H1 (cell line): Measurements from ENCODE around the gene THYN1.

Experiments used
- ASH2L ChIP-seq: fragments of 200-600, 300-600 bp; sonication (generic); IDR thresholded peaks from one replicate; pipeline ENCODE4 v1.7.1; 2017; ENCODE audit warnings: low read length
- ATF3 ChIP-seq: IDR thresholded peaks from 2 replicates; pipeline ENCODE4 v1.6.1; 2011; ENCODE audit warnings: low read depth, mild to moderate bottlenecking, low read length; ENCODE audit not compliant: insufficient read depth
- CEBPB ChIP-seq: IDR thresholded peaks from 2 replicates; pipeline ENCODE4 v1.6.1; 2012; ENCODE audit warnings: low read depth, low read length
- CHD1 ChIP-seq: IDR thresholded peaks from 2 replicates; pipeline ENCODE4 v1.6.1; 2012; ENCODE audit warnings: low read depth, low read length, improper control_type of control experiment
- EZH2 ChIP-seq: fragments of 200-600 bp; sonication (generic); IDR thresholded peaks from 2 replicates; pipeline ENCODE4 v1.7.1; 2012; ENCODE audit warnings: low read depth, mild to moderate bottlenecking, moderate library complexity, low read length, inconsistent platforms; ENCODE audit not compliant: severe bottlenecking
- PHF8 ChIP-seq: fragments of 200-600 bp; sonication (generic); conservative IDR thresholded peaks from 2 replicates; pipeline ENCODE4 v1.7.1; 2012; ENCODE audit warnings: low read depth, mild to moderate bottlenecking, inconsistent platforms, low read length, moderate library complexity
- SIX5 ChIP-seq: IDR thresholded peaks from 2 replicates; pipeline ENCODE4 v1.6.1; 2011; ENCODE audit warnings: mild to moderate bottlenecking, low read depth, low read length
- SP4 ChIP-seq: IDR thresholded peaks from 2 replicates; pipeline ENCODE4 v1.6.1; 2012; ENCODE audit warnings: low read length, inconsistent platforms
- TF ChIP-seq, protein P1 (sequence below), 3 experiments: IDR thresholded peaks; 1 replicate in 2 of 3; 2 replicates in 1 of 3; pipeline versions ENCODE4 v1.5.1 to v1.6.1; 2011; ENCODE audit warnings: low read length in 3 of 3, mild to moderate bottlenecking in 3 of 3, inconsistent platforms in 2 of 3, low read depth in 1 of 3, moderate library complexity in 1 of 3; ENCODE audit not compliant: insufficient read depth in 1 of 3; ENCODE audit errors: control extremely low read depth in 1 of 3
- TF ChIP-seq, protein P2 (sequence below): IDR thresholded peaks from 2 replicates; pipeline ENCODE4 v1.6.1; 2012; ENCODE audit warnings: inconsistent platforms
- TF ChIP-seq, protein P3 (sequence below): IDR thresholded peaks from 2 replicates; pipeline ENCODE4 v1.6.1; 2011; ENCODE audit warnings: low read length, improper control_type of control experiment

DNA sequence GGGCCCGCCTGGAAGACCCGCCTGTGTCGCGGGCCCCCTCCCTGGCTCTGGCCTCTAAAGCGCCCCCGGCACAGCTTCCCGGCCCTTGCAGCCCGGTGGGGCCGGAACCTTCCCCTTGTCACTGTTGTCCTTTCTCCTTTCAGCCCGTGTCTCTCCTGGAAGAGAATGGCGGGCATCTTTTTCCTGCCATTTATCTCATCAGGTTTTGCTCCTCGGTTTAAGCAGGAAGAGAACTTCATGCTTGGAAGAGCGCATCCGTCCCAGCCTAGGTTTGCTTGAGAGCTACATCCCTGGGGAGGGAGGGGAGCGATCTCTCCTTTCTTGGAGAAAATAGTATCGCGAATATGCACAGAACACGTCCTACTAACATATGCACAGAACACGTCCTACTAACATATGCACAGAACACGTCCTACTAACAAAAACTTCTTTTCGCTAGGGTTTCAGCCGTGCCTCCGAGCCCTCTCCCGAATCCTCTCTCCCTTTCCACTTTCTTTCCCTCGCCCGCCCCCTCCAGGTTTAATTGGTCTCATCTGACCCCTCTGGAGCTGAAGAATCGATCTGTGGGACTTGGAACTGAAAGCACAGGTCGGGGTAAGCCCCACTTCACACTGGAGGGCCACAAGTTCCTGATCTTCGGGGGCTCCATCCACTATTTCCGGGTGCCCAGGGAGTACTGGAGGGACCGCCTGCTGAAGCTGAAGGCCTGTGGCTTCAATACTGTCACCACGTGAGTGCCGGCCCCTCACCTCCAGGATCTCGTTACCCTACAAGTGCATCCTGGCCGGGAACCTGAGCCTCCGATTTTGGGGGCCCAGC is 24.2 kb upstream of the THYN1 start:
- TF ChIP-seq EZH2 (no peak), CHD1 (no peak), ATF3 (no peak), SP4 (no peak), CEBPB (no peak), PHF8 (0 out of 2 replicates have a peak, but pooled peaks have one; percentile 12), SIX5 (no peak), ASH2L (peak; percentile 42)
- TF ChIP-seq, protein P1, sequence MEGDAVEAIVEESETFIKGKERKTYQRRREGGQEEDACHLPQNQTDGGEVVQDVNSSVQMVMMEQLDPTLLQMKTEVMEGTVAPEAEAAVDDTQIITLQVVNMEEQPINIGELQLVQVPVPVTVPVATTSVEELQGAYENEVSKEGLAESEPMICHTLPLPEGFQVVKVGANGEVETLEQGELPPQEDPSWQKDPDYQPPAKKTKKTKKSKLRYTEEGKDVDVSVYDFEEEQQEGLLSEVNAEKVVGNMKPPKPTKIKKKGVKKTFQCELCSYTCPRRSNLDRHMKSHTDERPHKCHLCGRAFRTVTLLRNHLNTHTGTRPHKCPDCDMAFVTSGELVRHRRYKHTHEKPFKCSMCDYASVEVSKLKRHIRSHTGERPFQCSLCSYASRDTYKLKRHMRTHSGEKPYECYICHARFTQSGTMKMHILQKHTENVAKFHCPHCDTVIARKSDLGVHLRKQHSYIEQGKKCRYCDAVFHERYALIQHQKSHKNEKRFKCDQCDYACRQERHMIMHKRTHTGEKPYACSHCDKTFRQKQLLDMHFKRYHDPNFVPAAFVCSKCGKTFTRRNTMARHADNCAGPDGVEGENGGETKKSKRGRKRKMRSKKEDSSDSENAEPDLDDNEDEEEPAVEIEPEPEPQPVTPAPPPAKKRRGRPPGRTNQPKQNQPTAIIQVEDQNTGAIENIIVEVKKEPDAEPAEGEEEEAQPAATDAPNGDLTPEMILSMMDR (IDR thresholded peaks at IDR 0.05; ENCODE audit: control extremely low read depth in 1 of 3, insufficient read depth in 1 of 3, low read depth in 1 of 3, low read length in 3 of 3): peak in 1 of 3 experiments; percentile 8; a peak in 2 of 4 replicates
- TF ChIP-seq, protein P2, sequence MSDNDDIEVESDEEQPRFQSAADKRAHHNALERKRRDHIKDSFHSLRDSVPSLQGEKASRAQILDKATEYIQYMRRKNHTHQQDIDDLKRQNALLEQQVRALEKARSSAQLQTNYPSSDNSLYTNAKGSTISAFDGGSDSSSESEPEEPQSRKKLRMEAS: peak; percentile 70
- TF ChIP-seq, protein P3, sequence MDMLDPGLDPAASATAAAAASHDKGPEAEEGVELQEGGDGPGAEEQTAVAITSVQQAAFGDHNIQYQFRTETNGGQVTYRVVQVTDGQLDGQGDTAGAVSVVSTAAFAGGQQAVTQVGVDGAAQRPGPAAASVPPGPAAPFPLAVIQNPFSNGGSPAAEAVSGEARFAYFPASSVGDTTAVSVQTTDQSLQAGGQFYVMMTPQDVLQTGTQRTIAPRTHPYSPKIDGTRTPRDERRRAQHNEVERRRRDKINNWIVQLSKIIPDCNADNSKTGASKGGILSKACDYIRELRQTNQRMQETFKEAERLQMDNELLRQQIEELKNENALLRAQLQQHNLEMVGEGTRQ: no peak
